HT1080 (cell line): ENCODE results near the gene NR2F1. TPM values are rescaled to one million over a fixed set of nuclear protein-coding genes. Genes with fewer than 3 reads are reported as not detected.

Experiments
- DNase-seq: peaks from one replicate; pipeline ENCODE4 v3.0.0-alpha.2; 2015; ENCODE audit warnings: low read depth
- total RNA-seq: library from RNA; depleted of rRNA; stranded (reverse); fragments of >200 nt; shearing (Covaris generic); gene quantifications from 2 replicates; pipeline ENCODE4 v1.2.3, GENCODE V29; 2014; rRNA removed

Gene NR2F1
- total RNA-seq, 1 experiment from 2014 or later: 7.2 TPM

DNA sequence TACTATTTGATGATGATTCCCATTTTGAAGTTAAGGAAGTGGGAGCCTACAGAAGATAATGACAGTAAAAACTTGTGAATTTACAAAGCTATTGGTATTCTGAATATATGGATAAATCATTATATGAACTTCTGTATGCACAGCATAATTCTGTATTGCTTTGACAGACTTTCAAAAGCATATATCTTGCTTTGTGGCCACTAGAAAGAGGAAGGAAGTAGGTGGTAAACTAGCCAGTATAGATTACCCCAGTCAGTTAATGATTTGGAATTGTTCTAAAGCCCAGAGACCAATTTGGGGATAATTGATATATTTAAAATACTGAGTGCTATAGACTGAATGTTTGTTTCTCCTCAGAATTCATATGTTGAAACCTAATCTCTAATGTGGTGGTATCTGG lies 53.0 kb downstream of the NR2F1 start:
- DNase-seq: no peak

DNA sequence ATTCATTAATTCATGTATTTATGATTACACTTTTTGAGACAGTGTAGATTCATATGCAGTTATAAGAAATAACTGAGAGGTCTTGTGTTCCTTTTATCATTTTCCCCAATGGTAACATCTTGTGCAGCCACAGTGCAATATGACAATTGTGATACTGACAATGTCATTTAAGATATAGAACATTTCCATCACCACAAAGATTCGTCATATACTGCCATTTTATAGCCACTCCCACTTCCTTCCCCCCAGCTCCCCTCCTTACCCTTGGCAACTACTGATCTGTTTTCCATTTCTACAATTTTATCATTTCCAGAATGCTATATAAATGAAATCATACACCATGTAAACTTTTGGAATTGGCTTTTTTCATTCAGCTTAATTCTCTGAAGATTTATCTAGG lies 53.8 kb downstream of the NR2F1 start:
- no peak for DNase-seq

DNA sequence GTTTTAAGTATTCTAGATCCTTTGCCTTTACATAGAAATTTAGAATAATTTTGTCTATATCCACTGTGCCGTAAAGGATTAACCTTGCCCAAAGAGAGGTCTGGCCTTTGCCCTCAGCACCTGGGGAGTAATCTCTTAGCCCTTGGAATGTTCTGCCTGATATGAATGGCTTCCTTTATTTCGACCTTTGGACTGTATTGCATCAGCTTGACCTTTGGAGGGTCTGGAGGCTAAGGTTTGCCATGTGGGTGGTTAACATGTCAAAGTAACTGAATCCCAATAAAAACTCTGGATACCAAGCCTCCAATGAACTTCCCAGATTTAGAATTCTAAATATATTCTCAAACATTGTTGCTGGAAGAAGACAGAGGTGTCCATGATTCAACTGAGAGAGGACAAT lies 54.7 kb downstream of the NR2F1 start:
- DNase-seq: no peak

DNA sequence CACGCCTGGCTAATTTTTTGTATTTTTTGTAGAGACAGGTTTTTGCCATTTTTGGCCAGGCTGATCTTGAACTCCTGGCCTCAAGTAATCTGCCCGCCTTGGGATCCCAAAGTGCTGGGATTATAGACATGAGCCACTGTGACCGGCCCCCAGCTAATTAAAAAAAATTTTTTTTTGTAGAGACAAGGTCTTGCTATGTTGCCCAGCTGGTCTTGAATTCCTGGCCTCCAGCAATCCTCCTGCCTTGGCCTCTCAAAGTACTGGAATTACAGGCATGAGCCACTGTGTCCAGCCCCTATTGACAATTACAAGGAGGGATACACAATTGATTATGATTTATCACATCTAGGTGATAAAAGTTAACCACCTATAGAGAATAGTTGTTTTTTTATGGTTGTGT lies 59.5 kb downstream of the NR2F1 start:
- no peak for DNase-seq

Other genes with a start within 250 kb of the NR2F1 start
- 2.2 and 3.0 TPM in 2 replicates for gene NR2F1-AS1, start 2.0 kb upstream of the NR2F1 start, total RNA-seq
- 0.10 and 0.13 TPM in 2 replicates for gene POU5F2, start 158.4 kb downstream of the NR2F1 start, total RNA-seq